ENCODE measurements around the gene RAB17. TPM values are rescaled to one million over a fixed set of nuclear protein-coding genes. Genes with fewer than 3 reads are reported as not detected.

Gene RAB17
- total RNA-seq, 1 experiment from 2014 or later: 23.6 TPM

- Histone ChIP-seq H3K4me3 (ENCODE audit: low read depth in 2 of 2, low read length in 2 of 2) (no peak overlapping the region), H3K27me3 (ENCODE audit: control insufficient read depth, insufficient read depth, low read length) (no peaks in the 10 kb centered on the region), H3K27ac (ENCODE audit: low read length) (no peak overlapping the region), H3K4me1 (ENCODE audit: control insufficient read depth, insufficient read depth, low read length) (no peaks in the 10 kb centered on the region), H3K9me3 (ENCODE audit: control insufficient read depth, insufficient read depth, low read depth, low read length) (no peaks in the 10 kb centered on the region), H3K36me3 (ENCODE audit: control insufficient read depth, insufficient read depth, low read length) (no peaks in the 10 kb centered on the region)
- intact Hi-C loops (cut with micrococcal nuclease; ENCODE audit: unreplicated experiment) (no loop called here), in situ Hi-C loops (cut with HindIII; ENCODE audit: low pct_unique_long_range_greater_than_20kb, low sequenced_read_pairs) (no loop called here)
- TF ChIP-seq SIN3A (IDR thresholded peaks at IDR 0.05; ENCODE audit: borderline replicate concordance, insufficient read depth, low read depth, low read length): no peak
- no peak for TF ChIP-seq POLR2AphosphoS5 (IDR thresholded peaks at IDR 0.05; ENCODE audit: low read depth, low read length)
- no peak for TF ChIP-seq TCF7L2 (IDR thresholded peaks at IDR 0.05; ENCODE audit: low read depth, low read length)
- TF ChIP-seq REST (IDR thresholded peaks at IDR 0.05; ENCODE audit: insufficient read depth in 1 of 2, low read depth in 2 of 2, low read length in 1 of 2): no peak
- no peak for TF ChIP-seq CTCF (IDR thresholded peaks at IDR 0.05)
- ATAC-seq: no peak
- CTCF ChIA-PET: no interaction called here
- BruUV-seq (replicated peaks): no TSS peak
- POLR2A ChIA-PET: no interaction called here
- no peak for DNase-seq (ENCODE audit: low read depth, low spot score)
These were observed 39.4 kb downstream of the RAB17 start for GRCh38 chr2:237551071-237551574.

- no peak for TF ChIP-seq CTCF (IDR thresholded peaks at IDR 0.05)
- TF ChIP-seq TCF7L2 (IDR thresholded peaks at IDR 0.05; ENCODE audit: low read depth, low read length): no peak
- TF ChIP-seq POLR2AphosphoS5 (IDR thresholded peaks at IDR 0.05; ENCODE audit: low read depth, low read length): no peak
- no peak for TF ChIP-seq REST (IDR thresholded peaks at IDR 0.05; ENCODE audit: insufficient read depth in 1 of 2, low read depth in 2 of 2, low read length in 1 of 2)
- TF ChIP-seq SIN3A (IDR thresholded peaks at IDR 0.05; ENCODE audit: borderline replicate concordance, insufficient read depth, low read depth, low read length): no peak
- intact Hi-C loops (cut with micrococcal nuclease; ENCODE audit: unreplicated experiment) (no loop called here), in situ Hi-C loops (cut with HindIII; ENCODE audit: low pct_unique_long_range_greater_than_20kb, low sequenced_read_pairs) (no loop called here)
- Histone ChIP-seq H3K4me1 (ENCODE audit: control insufficient read depth, insufficient read depth, low read length) (no peaks in the 10 kb centered on the region), H3K36me3 (ENCODE audit: control insufficient read depth, insufficient read depth, low read length) (no peaks in the 10 kb centered on the region), H3K27ac (ENCODE audit: low read length) (no peak overlapping the region), H3K4me3 (ENCODE audit: low read depth in 2 of 2, low read length in 2 of 2) (no peak overlapping the region), H3K9me3 (ENCODE audit: control insufficient read depth, insufficient read depth, low read depth, low read length) (no peaks in the 10 kb centered on the region), H3K27me3 (ENCODE audit: control insufficient read depth, insufficient read depth, low read length) (no peaks in the 10 kb centered on the region)
- ChIA-PET POLR2A (no interaction called here), CTCF (no interaction called here)
- no peak for DNase-seq (ENCODE audit: low read depth, low spot score)
- no peak for ATAC-seq
- BruUV-seq (replicated peaks): no TSS peak
These were observed 40.7 kb downstream of the RAB17 start for GRCh38 chr2:237549643-237550415.
